NCI-H446 treated with DMSO at 0.1 percent for 48 hours (cell line): ENCODE data around the gene DNAH6.

ENCODE experiments used
- DNase-seq: peaks from one replicate; lab custom pipeline; 2025; lab: John Stamatoyannopoulos, UW

DNAH6 gene

DNA sequence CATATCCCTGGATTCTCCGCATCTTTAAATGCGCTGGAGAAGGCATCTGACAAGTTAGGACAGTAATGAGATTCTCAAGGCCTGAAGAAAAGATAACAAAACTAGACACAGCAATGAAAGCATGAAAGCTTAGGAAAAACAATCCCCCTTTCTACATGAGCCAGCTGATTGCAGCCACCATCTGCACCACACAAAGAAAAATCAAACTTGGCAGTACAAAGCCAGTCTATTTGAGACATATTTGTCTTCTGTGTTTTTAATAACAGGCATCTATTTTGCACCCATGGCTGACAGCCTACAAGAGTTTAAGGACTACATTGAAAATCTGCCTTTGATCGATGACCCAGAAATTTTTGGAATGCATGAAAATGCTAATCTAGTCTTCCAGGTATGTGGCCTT, 281.0 kb downstream of the DNAH6 start:
- no peak for DNase-seq

DNA sequence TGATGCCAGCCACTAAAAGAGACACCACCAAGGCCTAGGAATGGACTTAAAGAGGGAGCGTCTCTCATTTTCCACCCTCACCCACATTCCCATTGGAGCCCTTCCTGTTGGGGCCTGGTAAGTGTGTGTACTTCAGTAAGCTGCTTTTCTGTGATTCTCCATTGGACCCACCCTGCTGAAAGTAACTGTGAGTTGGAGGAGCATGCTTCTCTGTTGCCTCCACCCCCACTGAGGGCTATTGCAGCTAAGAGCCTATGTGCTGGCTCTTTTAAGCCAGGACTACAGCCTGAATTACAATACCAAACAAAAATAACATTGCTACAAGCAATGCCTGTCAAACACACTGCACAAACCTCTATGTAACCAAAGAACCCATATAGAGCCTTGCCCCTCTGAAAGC, 283.5 kb downstream of the DNAH6 start:
- no peak for DNase-seq

DNA sequence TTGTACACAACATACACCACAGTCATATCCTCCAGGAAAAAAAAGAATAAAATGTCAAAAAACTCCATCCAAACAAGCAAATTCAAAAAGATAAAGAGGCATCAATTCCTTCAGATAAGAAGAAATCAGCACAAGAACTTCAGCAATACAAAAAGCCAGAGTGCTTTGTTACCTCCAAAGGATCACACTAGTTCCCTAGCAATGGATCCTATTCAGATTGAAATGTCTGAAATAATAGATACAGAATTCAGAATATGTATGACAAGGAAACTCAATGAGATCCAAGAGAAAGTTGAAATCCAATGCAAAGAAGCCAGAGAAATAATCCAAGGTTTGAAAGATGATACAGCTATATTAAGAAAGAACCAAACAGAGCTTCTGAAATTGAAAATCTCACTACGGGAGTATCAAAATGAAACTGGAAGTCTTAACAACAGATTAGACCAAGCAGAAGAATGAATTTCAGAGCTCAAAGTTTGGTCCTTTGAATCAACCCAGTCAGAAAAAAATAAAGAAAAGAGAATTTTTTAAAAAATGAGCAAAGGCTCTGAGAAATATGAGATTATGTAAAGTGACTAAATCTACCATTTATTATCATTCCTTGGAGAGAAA, 284.0 kb downstream of the DNAH6 start:
- DNase-seq: no peak

DNA sequence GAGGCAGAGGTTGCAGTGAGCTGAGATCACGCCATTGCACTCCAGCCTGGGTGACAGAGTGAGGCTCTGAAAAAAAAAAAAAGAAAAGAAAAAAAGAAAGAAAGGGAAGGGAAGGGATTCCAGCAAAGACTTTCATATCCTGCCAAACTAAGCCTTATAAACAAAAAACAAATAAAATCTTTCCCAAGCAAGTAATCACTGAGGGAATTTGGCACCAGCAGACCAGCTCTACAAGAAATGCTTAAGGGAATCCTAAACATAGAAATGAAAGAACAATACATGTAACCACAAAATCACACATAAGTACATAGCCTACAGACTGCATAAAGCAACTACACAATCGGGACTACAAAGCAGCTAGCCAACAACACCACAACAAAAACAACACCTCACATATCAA, 285.5 kb downstream of the DNAH6 start:
- DNase-seq: no peak

DNA sequence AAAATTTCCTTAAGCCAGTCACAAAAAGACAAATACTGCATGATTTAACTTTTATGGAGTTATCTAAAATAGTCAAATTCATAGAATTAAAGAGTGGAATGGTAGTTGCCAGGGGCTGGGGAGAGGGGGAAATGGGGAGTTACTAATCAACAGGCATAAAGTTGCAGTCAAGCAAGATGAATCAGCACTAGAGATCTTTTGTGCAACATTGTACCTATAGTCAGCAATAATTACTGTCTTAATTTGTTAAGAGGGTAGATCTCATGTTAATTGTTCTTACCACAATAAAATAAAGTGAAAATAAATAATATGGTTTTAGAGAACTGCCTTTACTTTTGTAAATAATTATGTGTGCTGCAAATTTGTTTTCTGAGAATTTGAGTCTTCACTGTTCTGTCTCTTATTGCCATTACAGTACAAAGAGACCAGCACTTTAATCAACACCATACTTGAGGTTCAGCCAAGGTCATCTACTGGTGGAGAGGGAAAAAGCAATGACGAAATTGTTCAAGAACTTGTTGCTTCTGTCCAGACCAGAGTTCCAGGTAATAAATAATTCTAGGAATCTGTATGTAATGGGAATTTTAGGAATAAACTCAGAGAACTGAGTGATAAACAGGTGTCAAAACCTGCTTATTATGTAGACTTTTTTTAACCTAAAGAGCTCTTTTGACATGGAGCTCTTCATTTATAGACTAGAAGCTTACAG, 289.1 kb downstream of the DNAH6 start:
- DNase-seq: no peak

DNA sequence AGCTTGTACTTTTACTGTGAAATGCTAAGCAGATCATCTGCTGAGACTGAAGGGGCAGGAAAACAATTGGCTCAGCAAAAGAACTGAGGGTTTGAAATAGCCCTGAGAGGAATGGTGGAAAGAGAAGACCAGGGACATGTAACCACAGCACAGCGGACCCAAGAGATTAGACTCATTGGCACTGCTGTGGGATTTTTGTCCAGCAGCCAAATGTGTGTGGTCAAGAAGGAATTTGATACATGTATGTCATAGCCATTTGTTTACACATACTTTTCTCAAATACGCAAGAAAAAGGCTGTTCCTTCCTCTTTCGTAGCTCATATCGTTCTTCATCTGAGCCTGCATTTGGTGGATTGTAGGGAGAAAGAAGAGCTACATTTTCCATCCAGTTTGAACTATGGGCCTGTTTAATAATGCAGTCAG, 290.8 kb downstream of the DNAH6 start:
- no peak for DNase-seq

DNA sequence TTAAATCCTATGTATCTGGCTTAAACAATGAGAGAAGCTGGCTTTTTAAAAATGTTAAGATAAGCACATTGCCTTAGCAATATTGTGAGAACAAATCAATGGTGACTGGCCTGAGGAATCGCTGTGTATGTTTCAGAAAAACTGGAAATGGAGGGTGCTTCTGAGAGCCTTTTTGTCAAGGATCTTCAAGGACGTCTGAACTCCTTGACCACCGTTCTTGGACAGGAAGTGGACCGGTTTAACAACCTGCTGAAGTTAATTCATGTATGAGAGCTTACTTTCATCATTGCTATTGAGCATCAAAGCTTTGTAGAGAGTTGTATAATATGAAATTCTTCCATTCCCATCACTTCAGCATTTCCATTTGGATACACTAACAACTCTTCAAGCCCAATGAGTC, 292.0 kb downstream of the DNAH6 start:
- no peak for DNase-seq

DNA sequence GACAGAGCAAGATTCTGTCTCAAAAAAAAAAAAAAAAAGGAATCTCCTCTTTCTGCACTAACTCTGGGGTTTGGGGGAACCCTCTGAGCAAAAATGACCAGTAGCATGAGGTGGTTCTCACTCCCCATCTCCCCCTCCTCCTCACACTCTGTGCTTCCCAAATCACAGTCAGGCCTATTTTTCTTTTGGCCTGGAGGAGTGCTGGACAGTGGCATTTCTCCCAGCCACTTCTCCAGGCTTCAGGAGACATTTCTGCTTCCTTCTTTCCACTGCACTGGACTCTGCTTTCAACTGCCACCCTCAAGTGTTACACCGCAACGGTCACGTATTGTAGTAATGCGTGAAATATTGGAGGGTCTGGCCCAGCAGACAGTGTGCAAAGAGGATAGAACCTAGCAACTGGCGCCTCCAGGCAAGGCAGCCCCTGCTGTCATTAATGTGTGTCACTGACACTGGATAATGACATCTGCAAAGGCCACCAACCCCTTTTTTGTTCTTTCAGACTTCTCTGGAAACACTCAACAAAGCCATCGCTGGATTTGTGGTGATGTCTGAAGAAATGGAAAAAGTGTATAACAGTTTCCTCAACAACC, 295.6 kb downstream of the DNAH6 start:
- DNase-seq: no peak

DNA sequence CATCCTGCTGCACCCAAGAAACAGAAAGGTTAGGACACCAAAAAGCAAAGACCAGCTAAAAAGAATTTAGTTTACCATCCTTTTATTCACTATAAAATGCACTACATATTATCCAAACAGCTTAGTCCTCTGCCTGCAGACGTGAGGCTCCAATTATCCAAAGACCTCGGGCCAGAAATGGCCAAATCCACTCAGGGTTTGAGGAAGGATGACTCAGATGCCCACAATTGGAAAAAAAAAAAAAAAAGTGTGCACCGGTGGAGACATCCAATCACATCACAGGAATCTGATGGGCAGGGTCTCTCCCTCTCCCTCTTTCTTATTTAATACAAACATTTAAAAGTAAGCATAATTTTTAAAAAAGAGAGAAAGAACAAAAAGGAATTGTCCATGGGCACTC, 298.8 kb downstream of the DNAH6 start:
- DNase-seq: no peak

DNA sequence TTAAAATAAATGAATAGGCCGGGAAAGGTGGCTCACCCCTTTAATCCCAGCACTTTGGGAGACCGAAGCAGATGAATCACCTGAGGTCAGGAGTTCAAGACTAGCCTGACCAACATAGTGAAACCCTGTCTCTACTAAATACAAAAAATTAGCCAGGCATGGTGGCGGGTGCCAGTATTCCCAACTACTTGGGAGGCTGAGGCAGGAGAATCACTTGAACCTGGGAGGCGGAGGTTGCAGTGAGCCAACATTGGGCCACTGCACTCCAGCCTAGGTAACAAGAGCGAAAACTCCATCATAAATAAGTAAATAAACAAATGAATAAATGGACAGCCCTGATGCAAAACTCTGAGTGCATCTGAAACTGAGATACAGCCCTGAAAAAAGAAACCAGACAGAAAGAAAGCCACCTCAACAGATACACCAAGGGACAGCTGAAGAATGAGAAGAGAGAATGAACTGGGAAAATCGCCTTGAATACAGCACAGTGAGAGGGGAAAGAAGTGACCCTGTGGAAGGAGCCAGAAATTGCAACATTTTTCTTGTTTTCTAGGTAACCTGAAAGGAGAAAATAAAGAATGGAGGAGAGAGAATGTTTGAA, 300.2 kb downstream of the DNAH6 start:
- DNase-seq: no peak

DNA sequence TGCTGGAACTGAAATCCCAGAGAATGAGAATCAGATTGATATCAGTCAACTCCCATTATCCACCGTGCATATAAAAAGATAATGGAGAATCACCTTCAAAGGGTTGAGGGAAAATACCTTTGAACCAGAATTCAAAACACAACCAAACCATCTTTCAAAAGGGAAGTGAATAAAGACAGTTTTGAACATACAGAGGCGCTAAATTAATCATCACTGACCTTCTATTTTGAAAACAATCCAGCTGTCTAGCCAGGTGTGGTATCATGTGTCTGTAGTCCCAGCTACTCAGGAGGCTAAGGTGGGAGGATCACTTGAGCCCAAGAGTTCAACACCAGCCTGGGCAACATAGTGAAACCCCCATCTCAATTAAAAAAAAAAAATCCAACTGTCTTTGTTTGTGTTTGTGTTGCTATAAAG, 300.9 kb downstream of the DNAH6 start:
- no peak for DNase-seq

DNA sequence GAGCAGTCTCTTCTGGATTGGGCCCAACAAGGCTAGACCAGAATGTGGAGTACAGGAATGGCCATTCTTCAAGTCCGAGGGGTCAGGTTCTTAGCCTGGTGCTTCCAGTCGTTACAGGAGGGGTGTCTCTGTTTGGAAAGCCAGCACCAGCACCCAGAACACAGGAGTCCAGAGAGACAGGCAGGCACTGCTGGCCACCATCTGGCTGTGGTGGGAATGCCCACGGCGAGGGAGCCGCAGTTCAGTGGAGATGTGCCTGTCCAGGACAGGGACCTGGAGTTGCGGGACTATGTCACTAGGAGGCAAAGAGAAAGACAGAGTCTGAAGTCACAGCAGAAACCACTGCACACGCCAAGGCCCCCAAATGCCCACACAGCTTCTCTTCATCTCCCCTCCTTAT, 305.5 kb downstream of the DNAH6 start:
- DNase-seq: no peak

DNA sequence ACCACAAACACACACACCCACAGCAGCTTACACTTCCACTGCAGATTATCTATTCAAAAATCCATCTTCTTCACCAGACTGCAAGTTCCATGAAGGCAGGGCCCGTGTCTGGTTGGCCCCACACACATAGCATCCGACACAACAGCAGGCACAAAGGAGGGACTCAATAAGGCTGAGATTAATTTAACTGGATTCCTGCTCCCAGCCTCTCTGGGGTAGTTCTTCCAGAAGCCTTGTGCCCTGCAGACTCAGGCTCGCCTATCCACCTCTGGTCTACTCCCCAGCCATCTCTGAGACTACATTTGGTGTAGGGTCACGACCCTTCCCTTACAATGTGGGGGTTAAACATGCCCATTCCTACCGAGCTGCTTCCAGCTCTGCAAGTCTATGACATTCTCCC, 306.9 kb downstream of the DNAH6 start:
- no peak for DNase-seq

DNA sequence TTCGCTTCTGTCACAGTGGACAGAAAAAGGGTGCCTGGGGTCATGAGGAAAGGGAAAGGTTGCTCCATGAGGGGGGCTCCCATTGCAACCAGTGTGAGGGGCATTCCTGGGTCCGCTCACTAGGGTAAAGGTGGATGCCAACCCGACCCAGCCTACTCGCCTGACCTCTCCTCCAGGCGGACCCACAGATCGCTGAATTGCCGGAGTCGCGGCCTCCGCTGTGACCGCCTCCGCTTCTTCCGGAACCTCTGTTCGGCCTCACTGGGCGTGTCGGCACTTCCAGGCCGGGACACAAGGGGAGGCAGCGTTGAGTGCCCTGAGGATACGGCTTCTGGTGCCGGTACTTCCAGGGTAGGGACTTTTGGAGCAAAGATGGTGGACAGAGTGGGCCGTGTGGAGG, 307.5 kb downstream of the DNAH6 start:
- DNase-seq: no peak

DNA sequence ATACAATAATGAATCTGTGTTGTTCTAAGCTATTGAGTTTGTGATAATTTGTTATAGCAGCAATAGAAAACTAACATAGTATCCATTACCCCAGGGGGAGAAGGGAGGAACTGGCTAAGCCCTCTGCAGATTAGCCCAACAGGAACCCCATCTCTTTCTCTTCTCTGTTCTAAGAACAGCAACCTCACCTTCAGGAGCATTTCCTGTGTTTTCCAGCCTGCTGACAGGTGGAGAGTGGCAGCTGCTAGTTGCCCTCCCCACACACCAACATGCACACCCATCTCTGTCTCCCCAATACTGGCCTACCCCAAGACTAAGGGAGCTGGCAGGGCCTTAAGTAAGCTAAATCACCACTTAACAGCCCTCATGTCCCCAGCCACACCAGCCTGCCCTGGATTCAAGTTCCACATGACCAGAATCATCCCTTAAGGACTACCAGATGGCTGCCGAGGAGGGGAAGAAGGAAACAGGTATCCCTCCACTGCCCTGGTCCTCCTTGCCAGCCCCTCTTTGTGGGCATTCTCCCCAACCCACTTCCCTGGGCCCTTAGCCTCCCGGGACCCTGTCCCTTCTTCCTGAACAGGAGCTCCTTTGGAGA, 311.8 kb downstream of the DNAH6 start:
- no peak for DNase-seq

DNA sequence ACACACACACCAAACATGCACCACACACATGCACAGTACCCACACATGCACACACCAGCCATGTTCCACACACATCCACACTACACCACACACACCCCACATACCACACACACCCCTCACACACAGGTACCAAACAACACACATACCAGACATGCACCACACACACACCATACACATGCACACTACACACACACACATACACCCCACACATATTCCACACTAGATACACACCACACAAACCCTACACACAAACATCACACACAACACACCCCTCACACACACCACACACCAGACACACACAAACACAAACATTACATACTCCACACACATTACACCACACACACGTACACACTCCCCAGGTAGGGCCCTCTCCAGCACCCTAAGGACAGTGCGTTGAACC, 313.4 kb downstream of the DNAH6 start:
- DNase-seq: no peak

DNA sequence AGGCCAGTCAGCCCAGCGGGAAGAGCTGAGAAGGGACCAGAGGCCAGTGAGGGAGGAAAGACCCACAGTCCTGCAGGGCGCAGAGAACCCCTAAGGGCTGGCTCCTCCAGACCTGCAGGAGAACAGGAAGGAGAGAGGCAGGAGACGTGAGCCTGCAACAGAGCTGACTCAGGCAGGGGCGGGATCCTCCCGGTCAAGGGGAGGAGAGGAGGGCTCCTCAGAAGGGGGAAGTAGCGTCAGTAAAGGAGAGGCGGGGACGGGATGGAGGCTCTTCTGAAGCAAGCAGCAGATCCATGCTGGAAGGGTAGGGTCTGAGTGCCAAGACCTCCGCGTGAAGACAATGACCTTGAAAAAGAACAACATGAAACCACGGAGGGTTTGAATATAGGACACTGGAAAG, 313.8 kb downstream of the DNAH6 start:
- no peak for DNase-seq

DNA sequence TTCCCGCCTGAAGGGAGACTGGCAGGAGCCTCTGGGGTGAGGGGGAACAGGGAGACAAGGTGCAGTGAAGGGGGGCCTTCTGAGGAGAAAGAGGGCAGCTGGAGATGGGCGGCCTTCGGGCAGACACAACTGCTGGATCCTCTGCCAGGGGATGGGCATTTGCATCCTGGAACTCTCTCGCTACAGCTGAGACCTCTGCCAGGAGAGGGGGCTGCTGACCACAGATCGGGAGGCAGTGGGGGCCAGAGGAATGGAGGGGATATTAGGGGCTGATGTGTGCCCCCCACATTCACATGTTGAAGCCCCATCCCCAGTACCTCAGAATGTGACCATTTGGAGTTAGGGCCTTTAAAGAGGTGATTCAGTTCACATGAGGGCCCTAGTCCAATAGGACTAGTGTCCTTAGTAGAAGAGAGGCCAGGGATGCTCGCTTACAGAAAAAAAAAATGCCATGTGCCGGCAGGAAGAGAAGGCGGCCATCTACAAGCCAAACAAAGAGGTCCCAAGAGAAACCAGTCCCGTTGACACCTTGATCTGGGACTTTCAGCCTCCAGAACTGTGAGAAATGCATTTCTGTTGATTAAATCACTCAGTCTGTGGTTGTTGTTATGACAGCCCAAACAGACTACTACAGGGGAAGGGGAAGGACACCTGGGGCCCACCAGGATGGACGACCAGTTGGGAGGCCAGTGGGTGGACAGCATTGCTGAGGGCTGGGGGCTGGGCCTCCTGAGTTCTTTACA, 314.6 kb downstream of the DNAH6 start:
- DNase-seq: no peak

DNA sequence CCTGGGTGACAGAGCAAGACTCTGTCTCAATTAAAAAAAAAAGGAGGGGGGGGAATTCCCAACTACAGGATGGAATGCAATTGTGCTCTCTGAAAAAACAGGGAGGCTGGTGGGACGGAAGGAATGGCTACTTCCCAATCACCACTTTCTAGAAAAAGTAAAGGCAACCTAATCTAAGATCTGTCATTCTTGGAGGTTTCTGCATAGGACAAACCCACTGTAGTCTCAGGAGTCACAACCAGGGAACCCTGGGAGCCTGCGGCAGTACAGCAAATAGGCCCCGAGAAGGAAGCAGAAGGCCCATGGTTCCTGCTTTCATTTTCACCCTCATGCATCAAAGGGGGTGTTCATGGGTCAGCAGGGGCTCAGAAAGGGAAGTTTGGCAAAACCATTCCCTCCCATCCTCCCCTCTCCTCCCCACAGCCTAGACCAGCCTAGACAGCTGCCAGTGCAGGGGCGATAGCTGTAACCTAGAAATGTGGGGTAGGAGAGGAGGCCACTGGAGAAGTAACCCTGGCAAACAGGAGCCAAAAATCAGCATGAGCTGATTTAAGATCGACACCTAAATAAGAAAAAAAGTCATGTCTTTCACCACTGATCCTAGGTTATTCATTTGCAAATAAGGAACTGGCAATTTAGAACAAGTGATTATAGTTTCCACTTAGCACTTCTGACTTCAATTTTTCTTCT, 316.6 kb downstream of the DNAH6 start:
- no peak for DNase-seq

DNA sequence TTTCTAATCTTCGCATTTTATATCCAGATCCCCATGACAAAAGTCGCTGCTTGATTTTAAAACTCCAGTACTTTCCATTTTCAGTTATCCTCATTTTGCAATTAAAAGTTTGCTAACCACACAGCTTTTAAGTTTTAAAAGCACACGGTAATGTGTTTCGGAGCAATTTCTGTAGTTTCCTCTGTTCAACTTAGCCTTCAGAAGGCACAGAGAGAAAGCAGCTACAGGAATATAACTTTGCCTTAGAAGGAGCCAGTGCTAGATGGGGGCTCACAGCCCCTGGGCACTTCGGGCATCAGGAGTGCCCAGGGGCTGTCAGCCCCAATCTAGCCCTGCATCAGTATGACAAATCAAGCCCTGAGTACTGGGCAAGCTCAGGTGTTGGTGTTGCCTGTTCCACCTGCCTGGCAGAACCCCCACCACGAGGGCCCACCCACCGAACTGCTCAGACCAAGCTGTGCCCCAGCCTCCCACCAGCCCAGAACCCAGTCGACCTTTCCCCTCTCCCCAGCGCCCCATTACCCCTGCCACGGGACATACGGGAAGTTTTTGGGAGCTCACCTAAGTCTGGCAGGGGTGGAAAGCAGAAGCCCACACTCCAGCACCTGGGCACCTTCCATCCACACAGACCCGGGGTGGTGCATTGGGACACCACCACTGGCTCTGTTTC, 317.3 kb downstream of the DNAH6 start:
- no peak for DNase-seq

DNA sequence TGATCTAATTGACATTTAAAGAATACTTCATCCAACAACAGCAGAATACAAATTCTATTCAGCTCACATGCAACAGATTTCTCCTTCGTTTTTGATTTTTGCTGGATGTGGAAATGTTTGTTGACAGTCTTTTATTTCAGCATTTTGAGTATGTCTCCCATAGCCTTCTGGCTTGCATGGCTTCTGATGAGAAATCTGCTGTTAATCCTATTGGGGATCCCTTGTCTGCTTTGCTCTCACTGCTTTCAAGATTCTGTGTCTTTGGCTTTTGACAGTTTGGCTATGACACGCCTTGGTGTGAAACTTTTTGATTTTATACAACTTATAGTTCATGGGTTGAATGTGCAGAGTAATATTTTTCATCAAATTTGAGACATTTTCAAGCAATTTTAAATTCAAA, 319.9 kb downstream of the DNAH6 start:
- DNase-seq: no peak
